OCI-LY7 (cell line): ENCODE data around the gene VWA5B1. TPM values are rescaled to one million over a fixed set of nuclear protein-coding genes. Genes with fewer than 3 reads are reported as not detected.

Experiments used
- BruUV-seq: library from RNA; stranded (reverse); fragments of 400-500 nt; replicated peaks from 2 replicates; lab custom pipeline; 2021; lab: Mats Ljungman, UMichigan
- CTCF ChIA-PET: fragments of 300-600 bp; sonication (Branson Sonifier 250); formaldehyde crosslinking; loops from one replicate; lab custom pipeline; 2022; ENCODE audit warnings: antibody characterized with exemption; ENCODE audit not compliant: unreplicated experiment; lab: Charles Lee
- POLR2A ChIA-PET: fragments of 300-600 bp; sonication (Branson Sonifier 250); formaldehyde crosslinking; loops from one replicate; lab custom pipeline; 2022; ENCODE audit warnings: antibody characterized with exemption; lab: Charles Lee
- DNase-seq: peaks from one replicate; pipeline ENCODE4 v3.0.0-alpha.2; 2015; ENCODE audit warnings: low spot score
- H2AFZ ChIP-seq: fragments of 200-600 bp; sonication (generic), shearing (Covaris generic); 2 replicates; pipeline ENCODE4 v1.6.1; 2014; ENCODE audit warnings: mild to moderate bottlenecking, antibody characterized with exemption, low read length, moderate library complexity
- H3K27ac ChIP-seq: fragments of 200-600 bp; sonication (generic); 2 replicates; pipeline ENCODE4 v1.5.1; 2014; ENCODE audit warnings: mixed run types, low read depth, mild to moderate bottlenecking, moderate library complexity, low read length, inconsistent platforms; ENCODE audit not compliant: poor library complexity, severe bottlenecking
- H3K36me3 ChIP-seq: fragments of 200-600 bp; sonication (generic); 2 replicates; pipeline ENCODE4 v1.6.1; 2014; ENCODE audit warnings: mild to moderate bottlenecking, antibody characterized with exemption, low read length, moderate library complexity, mixed read lengths; ENCODE audit not compliant: insufficient read depth
- H3K4me1 ChIP-seq: fragments of 200-600 bp; sonication (generic); 2 replicates; pipeline ENCODE4 v1.5.1; 2014; ENCODE audit warnings: mild to moderate bottlenecking, low read length; ENCODE audit not compliant: insufficient read depth, poor library complexity, severe bottlenecking
- H3K4me2 ChIP-seq: fragments of 200-600 bp; sonication (generic); 2 replicates; pipeline ENCODE4 v1.6.1; 2014; ENCODE audit warnings: mild to moderate bottlenecking, low read length
- H3K4me3 ChIP-seq: fragments of 200-600 bp; sonication (generic); 2 replicates; pipeline ENCODE4 v1.5.1; 2014; ENCODE audit warnings: mild to moderate bottlenecking, low read depth, low read length; ENCODE audit not compliant: poor library complexity, severe bottlenecking
- H3K79me2 ChIP-seq: fragments of 200-600 bp; sonication (generic); 2 replicates; pipeline ENCODE4 v1.6.1; 2016; ENCODE audit warnings: low read depth, mild to moderate bottlenecking, low read length, moderate library complexity, mixed read lengths; ENCODE audit not compliant: insufficient read depth
- H3K9me2 ChIP-seq: fragments of 200-600 bp; sonication (generic); 2 replicates; pipeline ENCODE4 v1.6.1; 2016; ENCODE audit warnings: mild to moderate bottlenecking, low read length, mixed read lengths; ENCODE audit not compliant: insufficient read depth
- H3K9me3 ChIP-seq: fragments of 200-600 bp; sonication (generic); 2 replicates; pipeline ENCODE4 v1.6.1; 2014; ENCODE audit warnings: mild to moderate bottlenecking, mixed run types, low read length, mixed read lengths
- H4K20me1 ChIP-seq: fragments of 200-600 bp; sonication (generic); 2 replicates; pipeline ENCODE4 v1.6.1; 2014; ENCODE audit warnings: mild to moderate bottlenecking, antibody characterized with exemption, low read length, moderate library complexity, mixed read lengths; ENCODE audit not compliant: insufficient read depth
- CTCF ChIP-seq: fragments of 200-600 bp; sonication (generic); conservative IDR thresholded peaks from 2 replicates; pipeline ENCODE4 v1.5.1; 2014; ENCODE audit warnings: mild to moderate bottlenecking, antibody characterized with exemption, low read length, moderate library complexity, mixed read lengths
- EZH2phosphoT487 ChIP-seq: fragments of 200-600 bp; sonication (generic); IDR thresholded peaks from 2 replicates; pipeline ENCODE4 v1.6.1; 2018; ENCODE audit warnings: low read depth, borderline replicate concordance, mild to moderate bottlenecking, mixed run types, antibody characterized with exemption, low read length, moderate library complexity, mixed read lengths
- intact Hi-C: fragments of 100-400 bp; cut with micrococcal nuclease; formaldehyde crosslinking; loops from one replicate; pipeline ENCODE4 v1.10.0; 2022; ENCODE audit not compliant: unreplicated experiment
- total RNA-seq, 2 experiments: library from RNA; depleted of rRNA in 1 of 2; stranded (reverse); fragments of >200 nt in 1 of 2; shearing (Covaris generic) in 1 of 2; gene quantifications; 2 replicates each; pipeline ENCODE4 v1.2.3, GENCODE V29; 2014 to 2022

Gene VWA5B1
- total RNA-seq, 2 experiments from 2014 or later: 0.19 to 0.25 TPM

- ChIA-PET POLR2A (interaction anchor here (0.6 to 1.9 kb wide), 3 partner anchors 9 to 60 kb away, joined by 3 to 7 read pairs (median 4); no protein-coding TSS in a partner anchor), CTCF (no interaction called here)
- Histone ChIP-seq H3K79me2 (no peaks in the 10 kb centered on the region), H3K4me3 (peak overlapping the region; percentile 13), H3K4me1 (peaks cover 52% of the 10 kb centered on the region), H3K4me2 (peak overlapping the region; percentile 59), H4K20me1 (no peaks in the 10 kb centered on the region), H3K9me2 (no peaks in the 10 kb centered on the region), H3K27ac (peak overlapping the region; percentile 63), H2AFZ (peak overlapping the region; percentile 69), H3K36me3 (no peaks in the 10 kb centered on the region), H3K9me3 (no peaks in the 10 kb centered on the region)
- intact Hi-C loops: loop anchor here (1.0 kb wide), 2 partner anchors 20 to 36 kb away; no protein-coding TSS in a partner anchor
- peak; percentile 56 for DNase-seq
- TF ChIP-seq EZH2phosphoT487 (no peak), CTCF (no peak)
- BruUV-seq: no TSS peak
These were observed 32.3 kb downstream of the VWA5B1 start for GRCh38 chr1:20322825-20323612.

GRCh38 chr1:20323613-20323920, 32.9 kb downstream of the VWA5B1 start:
- CTCF ChIA-PET: no interaction called here
- H4K20me1 ChIP-seq: no peaks in the 10 kb centered on the region

More at GRCh38 chr1:20323613-20323920, 32.9 kb downstream of the VWA5B1 start:
- no peak overlapping the region for H3K27ac ChIP-seq
- H3K9me2 ChIP-seq: no peaks in the 10 kb centered on the region
- H2AFZ ChIP-seq: peak overlapping the region; percentile 69; the same call in 1 of the 2 replicates
- no peak for TF ChIP-seq CTCF
- no peak for TF ChIP-seq EZH2phosphoT487
- no peaks in the 10 kb centered on the region for H3K9me3 ChIP-seq
- DNase-seq: no peak
- no peaks in the 10 kb centered on the region for H3K79me2 ChIP-seq
- 0 out of 2 replicates have a peak overlapping the region, but pooled peaks have one; percentile 59 for H3K4me2 ChIP-seq
- intact Hi-C loops: no loop called here
- BruUV-seq: no TSS peak
- POLR2A ChIA-PET: interaction anchor here (1.0 to 1.9 kb wide), 3 partner anchors 9 to 24 kb away, joined by 3 to 7 read pairs (median 3); no protein-coding TSS in a partner anchor
- no peaks in the 10 kb centered on the region for H3K36me3 ChIP-seq
- H3K4me3 ChIP-seq: no peak overlapping the region
- H3K4me1 ChIP-seq: peaks cover 52% of the 10 kb centered on the region
